Sciatic nerve (tissue), 2 donors: ENCODE measurements around the gene AGAP1. TPM values are rescaled to one million over a fixed set of nuclear protein-coding genes. Genes with fewer than 3 reads are reported as not detected.
"Not testable (repeated sequence)": the region's sequence is repeated elsewhere in the genome, so short reads cannot be mapped to it uniquely, and the experiment has no call there.

Experiments used
- ATAC-seq: fragments of 200-7000 bp; cut with Tn5 transposase; one replicate; pipeline ENCODE4 v1.9.1; 2020; ENCODE audit warnings: mild to moderate bottlenecking, moderate library complexity
- DNase-seq: peaks from one replicate; pipeline ENCODE4 v3.0.0-alpha.2; 2020; ENCODE audit warnings: low spot score
- intact Hi-C: fragments of 100-400 bp; cut with DNase I; formaldehyde crosslinking; loops from one replicate; pipeline ENCODE4 v1.14.2; 2022
- total RNA-seq: library from RNA; stranded (reverse); fragmentation: NEBNext Ultra II Directional; extraction: Animal tissue kit (Norgen Biotek cat#: 25700); gene quantifications from one replicate; pipeline ENCODE4 v1.2.1, GENCODE V29; 2021
- donor health status: DM: no; HTN: no; CAD: no.
- donor health status: DM: no; HTN: no; CAD: no.

Gene AGAP1
- total RNA-seq, 1 donor from 2014 or later = 62.9 TPM

DNA sequence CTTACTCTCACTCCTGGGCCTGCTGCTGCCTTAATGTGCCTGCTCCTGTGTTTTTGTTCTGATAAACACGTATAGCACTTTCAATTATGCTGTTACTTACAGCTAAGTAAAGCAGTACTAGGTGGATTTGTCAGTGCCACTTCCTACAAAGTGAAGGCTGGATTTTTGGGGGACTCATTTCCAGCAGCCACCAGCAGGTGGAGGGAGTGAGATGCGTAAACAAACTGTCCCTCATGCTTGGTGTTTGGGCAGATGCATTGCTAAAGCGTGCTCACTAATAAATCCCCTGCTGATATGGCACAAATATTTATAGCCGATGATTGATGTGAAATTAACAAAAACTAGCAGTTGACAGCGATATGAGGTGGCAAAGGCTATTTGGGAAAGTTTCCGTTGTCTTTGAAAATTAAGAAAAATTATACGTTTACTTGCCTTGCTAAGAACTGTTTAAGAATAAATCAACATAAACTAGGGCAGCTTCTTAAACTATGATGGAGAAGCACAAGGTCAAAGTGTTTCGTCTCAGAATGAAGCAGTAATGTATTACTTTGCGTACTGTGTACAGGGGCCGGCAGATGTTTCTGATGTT lies 101.7 kb downstream of the AGAP1 start:
- intact Hi-C loops = loop anchor here (5.0 kb wide), 2 partner anchors 77 to 1942 kb away; no protein-coding TSS in a partner anchor
- ATAC-seq (peak; percentile 59), DNase-seq (peak; percentile 87)

DNA sequence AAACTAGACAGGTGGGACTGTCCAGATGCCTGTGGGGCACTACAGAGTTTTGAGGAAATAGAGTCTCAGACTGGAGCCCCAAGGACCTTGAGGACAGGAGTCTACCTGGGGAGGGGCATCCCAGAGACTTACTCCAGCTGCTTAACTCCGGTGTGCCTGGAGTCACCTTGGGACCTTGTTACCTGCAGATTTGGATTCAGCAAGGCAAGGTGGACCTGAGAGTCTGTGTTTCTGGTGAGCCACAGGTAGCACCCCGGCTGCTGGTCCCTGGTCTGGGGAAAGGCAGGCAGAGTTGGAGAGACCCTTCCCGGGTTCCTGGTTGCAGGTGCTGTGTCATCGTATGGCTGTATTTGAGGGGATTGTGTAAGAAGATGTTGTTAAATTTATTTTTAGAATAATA lies 102.4 kb downstream of the AGAP1 start:
- no peak for ATAC-seq
- DNase-seq = no peak
- intact Hi-C loops = loop anchor here (5.0 kb wide), 2 partner anchors 76 to 1941 kb away; no protein-coding TSS in a partner anchor

DNA sequence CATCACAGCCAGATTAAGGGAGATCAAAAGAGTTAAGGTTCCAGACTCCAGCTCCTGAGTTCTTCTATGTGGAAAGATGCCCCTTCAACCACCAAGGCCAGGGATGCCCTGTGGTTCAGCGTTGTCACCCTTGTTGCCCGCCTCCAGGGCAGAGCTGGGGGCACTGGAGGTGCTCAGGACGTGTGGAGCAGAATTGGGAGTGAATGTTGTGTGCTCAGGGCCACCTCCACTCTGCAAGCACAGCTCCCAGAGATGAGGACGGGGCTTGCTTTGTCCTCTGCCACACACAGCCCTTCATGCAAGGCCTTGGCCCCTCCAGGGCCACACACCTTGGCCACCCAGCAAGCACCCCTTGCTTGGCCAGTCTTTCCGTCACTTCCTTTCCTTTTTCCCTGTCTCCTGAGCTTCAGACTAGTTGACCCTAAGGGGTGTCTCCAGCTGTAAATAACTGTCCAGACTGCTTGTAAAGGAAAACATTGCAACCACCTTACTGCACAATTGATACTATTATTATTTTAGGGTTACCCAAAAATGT lies 103.3 kb downstream of the AGAP1 start:
- intact Hi-C loops = loop anchor here (5.0 kb wide), 2 partner anchors 75 to 1940 kb away; no protein-coding TSS in a partner anchor
- ATAC-seq (no peak), DNase-seq (no peak)

DNA sequence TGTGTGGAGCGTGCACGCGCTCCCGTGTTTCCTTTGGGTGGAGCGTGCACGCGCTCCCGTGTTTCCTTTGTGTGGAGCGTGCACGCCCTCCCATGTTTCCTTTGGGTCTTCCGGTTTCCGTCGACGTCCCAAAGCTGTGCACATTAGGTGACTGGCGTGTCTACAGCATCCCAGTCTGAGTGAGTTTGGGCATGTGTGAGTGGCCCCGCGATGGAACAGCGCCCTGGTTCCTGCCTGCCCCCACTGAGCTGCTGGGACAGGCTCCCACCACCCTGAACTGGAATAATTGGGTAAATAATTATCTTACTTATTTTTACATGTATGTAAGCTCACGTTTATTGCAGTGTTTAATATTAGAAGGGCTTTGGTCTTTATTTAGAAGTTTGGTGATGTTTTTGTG lies 104.2 kb downstream of the AGAP1 start:
- DNase-seq = no peak
- no peak for ATAC-seq
- intact Hi-C loops = loop anchor here (5.0 kb wide), 2 partner anchors 74 to 1939 kb away; no protein-coding TSS in a partner anchor

DNA sequence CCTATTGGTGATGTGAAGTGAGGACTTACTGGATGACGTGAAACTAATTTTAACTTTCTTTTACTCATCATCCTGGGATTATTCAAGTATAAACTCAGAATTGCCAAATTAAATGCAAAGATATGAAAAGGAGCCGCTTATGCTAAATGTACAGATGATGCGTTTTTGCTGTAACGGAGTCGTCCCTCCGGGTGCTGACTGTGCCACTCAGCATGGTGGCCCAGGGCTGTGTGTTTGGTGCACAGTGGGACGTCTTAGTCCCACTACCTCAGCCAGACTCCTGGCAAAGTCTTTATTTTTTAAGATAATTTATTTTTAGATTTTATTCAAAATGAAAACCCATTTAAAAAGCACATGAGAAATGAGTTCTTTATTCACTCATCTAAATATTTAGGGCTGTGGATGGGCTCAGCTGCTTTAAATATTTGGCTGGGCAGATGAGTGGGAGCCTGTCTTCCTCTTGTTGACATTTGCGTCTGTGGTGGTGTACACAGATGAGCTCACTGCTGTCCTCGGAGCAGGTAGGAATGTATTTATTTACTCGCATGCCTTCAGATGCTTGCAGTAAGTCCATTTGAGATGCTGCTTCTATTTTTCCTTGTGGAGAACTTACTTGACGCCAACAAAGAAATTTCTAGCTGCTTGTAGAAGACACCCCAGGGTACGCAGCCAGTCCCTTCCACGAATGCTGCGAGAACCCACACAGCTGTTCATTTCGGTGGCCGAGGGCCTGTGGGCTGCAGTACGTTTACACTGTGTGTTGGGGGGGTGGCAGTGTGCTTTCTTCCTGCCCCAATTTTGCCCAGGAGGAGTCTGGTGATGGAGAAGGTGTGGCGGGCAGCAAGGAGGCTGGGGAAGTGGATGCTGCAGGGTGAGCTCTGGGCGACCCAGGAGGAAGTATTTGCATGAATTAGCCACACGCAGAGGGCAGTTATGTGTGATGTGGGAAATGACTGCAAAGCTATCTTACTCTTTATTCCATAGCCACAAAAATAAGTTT lies 105.0 kb downstream of the AGAP1 start:
- no peak for DNase-seq
- no peak for ATAC-seq
- intact Hi-C loops = loop anchor here (5.0 kb wide), 2 partner anchors 73 to 1938 kb away; no protein-coding TSS in a partner anchor

DNA sequence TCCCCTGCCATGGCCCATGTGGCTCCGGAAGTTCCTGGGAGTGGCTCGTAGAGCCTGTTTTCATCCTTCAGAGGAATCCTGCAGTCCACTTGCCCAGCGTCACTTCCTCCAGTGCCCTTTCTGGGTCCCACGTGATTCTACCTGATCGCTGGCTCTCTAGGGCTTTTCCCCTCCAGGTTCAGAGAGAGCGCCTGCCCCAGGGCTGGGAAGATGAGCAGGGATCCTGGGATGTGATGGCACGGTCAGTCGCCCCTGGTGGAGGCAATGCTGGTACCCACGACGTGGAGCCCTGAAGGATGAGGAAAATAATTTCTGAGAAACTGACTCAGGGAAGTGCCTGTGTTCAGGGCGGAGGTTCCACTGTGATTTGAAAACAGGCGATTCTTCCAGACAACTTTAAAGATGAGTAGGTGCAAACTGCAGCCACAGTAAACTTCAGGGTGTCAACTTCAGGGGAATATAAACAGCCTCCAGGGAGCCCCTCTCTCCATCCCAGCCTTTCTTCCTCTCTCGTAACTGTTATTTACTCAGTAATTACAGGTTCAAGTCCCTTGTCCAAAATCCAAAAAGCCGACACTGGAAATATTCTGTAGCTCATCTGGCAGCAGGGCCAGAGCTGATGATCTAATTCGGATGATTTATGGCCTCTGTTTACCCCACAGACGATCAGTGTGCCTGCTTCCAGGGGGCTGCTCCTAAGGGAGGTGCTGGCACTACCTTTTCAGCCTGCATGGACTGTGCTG lies 105.9 kb downstream of the AGAP1 start:
- intact Hi-C loops = loop anchor here (2.0 to 5.0 kb wide), 3 partner anchors 73 to 1938 kb away; no protein-coding TSS in a partner anchor
- DNase-seq (no peak), ATAC-seq (no peak)

DNA sequence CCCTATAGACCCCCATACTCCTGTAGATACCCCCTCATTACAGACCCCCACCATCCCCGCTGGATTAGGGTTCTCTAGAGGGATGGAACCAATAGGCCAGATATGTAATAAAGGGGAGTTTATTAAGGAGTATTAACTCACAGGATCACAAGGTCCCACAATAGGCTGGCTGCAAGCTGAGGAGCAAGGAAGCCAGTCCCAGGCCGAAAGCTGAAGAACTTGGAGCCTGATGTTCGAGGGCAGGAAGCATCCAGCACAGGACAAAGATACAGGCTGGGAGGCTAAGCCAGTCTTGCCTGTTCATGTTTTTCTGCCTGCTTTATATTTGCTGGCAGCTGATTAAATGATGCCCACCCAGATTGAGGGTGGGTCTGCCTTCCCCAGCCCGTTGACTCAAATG lies 106.6 kb downstream of the AGAP1 start:
- no peak for ATAC-seq
- intact Hi-C loops = loop anchor here (2.0 kb wide), 1 partner anchor 146 kb away; no protein-coding TSS in a partner anchor
- no peak for DNase-seq

DNA sequence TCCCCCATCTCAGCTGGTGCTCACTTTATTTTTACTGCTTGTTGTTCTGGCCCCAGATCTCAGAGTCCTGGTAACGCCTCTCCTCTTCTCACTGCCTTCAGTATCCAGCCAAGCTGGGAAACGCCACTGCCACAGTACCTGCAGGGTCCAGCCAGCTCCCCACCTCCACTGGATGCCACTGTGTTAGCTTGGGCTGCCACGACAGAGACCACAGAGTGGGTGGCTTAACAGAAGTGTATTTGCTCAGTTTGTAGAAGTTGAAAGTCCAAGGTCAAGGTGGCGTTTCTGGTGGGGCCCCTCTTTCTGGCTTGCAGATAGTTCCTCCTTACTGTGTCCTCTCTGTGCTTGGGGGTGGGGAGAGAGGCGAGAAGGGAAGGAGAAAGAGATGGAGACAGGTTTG lies 107.1 kb downstream of the AGAP1 start:
- DNase-seq = no peak
- ATAC-seq = no peak

DNA sequence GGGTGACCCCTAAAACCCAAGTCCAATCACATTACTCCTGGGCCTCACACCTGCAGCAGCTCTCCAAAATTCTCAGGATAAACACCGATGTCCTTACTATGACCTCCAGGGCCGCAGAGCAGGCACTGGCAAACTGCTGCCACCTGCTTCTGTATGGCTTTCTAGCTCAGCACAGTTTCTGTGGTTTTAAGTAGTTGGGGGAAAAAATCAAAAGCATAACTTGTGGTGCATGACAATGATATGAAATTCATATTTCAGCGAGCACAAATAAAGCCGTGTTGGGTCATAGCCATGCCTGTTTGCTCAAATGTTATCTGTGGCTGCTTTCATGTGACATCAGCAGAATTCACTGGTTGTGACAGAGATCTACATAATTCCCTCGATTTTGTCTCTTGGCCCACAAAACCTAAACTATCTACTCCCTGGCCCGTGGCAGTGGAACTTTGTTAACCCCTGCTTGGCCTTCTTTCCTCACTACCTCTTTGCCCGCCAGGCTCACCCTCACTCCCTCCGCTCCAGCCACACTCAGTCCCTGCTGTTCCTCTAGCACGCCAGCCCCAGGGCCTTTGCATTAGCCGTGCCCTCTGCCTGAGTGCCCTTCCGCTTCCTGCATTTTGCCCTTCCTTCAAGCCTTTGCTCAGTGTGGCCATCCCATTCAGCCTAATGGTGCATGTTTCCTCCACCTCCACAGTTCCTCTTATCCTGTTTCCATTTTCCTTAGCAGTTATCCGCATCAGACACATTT lies 108.3 kb downstream of the AGAP1 start:
- intact Hi-C loops = loop anchor here (2.0 kb wide), 1 partner anchor 145 kb away; no protein-coding TSS in a partner anchor
- ATAC-seq (no peak), DNase-seq (no peak)

More for the DNA sequence above, 107.1 kb downstream of the AGAP1 start:
- intact Hi-C loops = loop anchor here (2.0 kb wide), 1 partner anchor 146 kb away; no protein-coding TSS in a partner anchor

DNA sequence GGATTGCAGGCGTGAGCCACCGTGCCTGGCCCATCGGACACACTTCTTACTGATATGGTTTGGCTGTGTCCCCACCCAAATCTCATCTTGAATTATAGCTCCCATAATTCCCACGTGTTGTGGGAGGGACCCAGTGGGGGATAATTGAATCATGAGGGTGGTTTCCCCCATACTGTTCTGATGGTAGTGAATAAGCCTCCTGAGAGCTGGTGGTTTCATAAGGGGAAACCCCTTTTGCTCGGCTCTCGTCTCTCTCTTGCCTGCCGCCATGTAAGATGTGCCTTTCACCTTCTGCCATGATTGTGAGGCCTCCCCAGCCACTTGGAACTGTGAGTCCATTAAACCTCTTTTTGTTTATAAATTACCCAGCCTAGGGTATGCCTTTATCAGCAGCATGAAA lies 109.1 kb downstream of the AGAP1 start:
- ATAC-seq, intact Hi-C loops: not testable (repeated sequence)

DNA sequence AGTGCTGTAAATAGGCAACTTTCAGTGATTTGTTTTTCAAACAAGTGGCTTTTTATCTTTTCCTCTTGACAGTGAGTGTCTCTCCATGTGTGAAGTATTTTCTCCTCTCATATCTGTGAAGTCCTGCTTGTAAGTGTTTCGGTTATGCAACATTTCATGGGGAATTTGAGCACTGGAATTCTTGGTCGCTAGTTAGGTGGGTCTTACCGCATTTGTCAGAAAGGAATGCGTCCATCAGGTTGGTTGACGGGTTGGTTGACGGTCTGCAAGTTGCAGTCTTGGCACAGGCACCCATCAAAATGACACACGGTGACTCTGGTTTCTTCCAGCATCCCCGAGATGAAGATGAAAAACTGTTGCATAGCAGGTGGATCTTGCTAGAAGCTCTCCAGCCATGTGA lies 109.8 kb downstream of the AGAP1 start:
- intact Hi-C loops = no loop called here
- DNase-seq (no peak), ATAC-seq (no peak)

More for the DNA sequence above, 109.1 kb downstream of the AGAP1 start:
- DNase-seq = not testable (repeated sequence)

DNA sequence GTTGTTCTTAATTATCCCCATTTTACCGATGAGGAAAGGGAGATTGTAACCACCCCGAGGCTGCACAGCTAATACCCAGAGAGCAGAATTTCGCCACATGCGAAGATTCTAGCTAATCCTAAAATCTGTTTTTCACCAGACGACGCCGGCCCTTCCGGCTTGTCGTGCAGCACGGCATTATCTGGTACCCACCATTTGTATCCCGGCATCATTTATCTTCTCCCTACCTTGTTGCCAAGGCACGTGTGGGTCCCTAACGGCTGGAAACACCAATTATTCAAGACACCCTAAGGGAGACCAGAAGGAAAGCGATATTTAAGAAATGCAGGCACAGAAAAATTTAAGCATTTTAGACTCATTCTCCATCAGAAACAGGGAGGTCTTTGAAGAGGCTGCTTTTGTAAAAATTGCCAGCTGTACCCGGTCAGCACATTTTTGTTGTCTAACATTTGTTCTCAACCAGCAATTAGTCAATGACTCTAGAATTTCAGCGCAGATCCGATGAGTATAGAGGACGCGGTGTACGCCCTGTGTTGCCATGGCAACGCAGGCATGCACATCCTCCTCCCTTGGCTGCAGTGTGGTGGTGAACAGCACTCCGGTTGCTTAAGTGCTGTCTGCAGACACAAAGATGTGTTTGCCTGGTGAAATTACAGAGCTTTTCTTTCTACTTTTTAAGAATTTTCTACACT lies 111.6 kb downstream of the AGAP1 start:
- ATAC-seq (peak; percentile 95), DNase-seq (peak; percentile 86)
- intact Hi-C loops = no loop called here

DNA sequence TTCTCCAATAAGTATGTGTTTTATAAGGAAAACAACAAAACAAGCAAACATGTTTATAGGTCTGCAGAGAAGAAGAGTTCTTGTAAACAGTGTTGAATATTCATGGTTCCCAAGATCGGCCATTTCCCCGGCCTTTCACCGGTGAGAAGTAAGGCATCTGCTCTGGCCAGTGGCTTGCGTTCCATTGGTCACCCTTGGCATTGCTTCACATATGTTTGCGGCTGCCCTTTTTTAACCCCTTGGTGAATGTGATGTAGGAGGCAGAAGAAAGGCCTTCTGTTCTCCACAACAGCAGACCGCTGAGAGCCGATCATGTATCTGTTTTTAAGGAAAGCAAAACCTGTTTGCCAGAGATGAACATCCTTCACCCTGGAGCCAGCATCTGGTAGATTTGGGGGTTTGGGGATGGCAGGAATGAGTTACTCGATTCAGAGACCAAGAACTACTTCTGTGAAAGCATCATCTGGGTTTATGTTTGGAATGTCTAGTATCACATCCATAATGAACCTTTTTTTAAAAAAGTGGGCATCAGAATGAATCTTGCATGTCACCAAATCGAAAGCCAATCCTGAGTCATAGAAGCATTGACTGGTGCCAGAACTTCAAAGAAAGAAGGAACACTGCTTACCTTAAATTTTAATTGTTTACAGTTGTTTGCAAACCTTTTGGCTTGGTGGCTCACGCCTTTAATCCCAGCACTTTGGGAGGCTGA lies 112.3 kb downstream of the AGAP1 start:
- DNase-seq = no peak
- intact Hi-C loops = no loop called here
- ATAC-seq = peak; percentile 39

DNA sequence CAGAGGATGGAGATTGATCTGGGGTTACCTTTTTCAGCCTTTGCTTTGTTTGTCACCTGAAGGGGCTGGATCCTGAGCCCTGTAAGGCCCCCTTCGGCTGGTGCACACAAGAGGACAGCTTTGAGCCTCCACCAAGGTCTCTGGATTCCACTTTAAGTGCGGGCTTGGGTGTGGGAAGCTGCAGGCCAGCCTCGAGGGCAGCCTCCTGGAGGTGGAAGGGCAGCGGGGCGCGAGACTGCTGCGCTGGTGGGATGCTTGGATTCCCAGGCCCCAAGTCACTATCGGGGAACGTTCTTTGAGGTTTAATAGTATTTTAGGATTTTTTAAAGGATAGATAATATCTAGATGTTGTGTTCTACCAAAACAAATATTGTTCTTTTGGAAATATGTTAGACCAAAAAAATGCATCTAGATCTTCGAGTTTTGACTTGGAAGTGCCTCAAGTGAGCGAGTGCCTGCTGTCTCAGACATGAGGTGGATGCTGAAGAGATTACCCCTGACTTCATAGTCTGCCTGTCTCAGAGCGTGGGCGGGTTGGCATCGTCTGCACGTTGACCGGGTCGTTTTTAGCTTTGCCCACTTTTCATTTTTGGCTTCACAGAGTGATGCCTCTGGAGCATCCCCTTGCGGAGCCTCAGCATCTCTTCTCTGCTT lies 113.8 kb downstream of the AGAP1 start:
- intact Hi-C loops = no loop called here
- DNase-seq (no peak), ATAC-seq (peak; percentile 8)

DNA sequence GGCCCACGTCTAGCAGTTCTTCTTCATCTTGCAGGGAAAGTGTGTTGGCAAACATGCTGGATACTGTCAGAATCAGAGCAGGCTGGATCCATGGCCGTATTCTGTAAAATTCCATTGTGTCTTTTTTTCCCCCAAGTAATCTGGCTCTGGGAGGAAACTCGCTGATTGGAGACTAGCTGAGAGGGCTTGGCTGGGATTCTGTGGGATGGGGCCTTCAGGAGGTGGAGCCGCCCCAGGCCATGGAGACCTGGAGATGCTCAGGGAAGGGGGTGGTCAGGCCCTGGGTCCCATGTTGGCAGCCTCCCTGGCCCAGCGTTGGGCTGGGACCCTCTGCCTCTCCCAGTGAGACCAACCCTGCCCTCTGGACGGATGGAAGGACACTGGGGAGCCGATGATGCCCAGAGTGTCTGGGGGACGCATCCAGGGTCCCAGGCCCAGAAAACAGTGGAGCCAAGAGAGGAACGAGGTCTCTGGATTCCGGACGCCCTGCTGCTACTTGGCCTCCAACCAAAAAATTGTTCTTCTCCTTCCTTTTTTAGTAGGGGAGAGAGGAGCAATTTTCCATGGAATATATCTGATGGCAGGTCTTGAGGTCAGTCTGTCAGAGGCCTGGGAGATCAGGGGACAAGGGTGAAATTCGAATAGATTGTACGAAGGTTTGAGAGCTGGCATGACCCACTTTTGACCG lies 114.5 kb downstream of the AGAP1 start:
- no peak for DNase-seq
- intact Hi-C loops = no loop called here
- ATAC-seq = peak; percentile 7

DNA sequence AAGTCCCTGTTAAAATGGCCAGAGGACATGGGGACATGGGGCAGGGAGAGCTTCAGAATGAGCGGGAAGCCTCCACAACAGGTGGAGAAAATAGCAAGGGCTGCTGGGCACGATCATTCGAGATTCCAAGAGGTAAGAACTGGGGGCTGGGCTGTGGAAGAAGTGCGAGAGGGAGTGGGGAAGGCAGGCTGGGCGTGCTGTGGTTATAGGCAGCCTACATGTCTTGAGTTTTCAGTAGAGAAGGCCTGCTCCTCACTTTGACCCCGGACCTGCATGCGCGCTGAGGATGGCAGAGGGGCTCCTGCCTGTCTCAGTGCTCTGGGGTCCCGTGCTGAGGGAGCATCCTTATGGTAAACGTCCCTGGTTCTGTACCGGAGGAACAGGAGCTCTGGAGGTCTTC lies 115.5 kb downstream of the AGAP1 start:
- no peak for ATAC-seq
- DNase-seq = no peak
- intact Hi-C loops = no loop called here
